Measurements from ENCODE around the gene BMP3. TPM values are rescaled to one million over a fixed set of nuclear protein-coding genes. Genes with fewer than 3 reads are reported as not detected.

The BMP3 gene
- total and polyA plus RNA-seq, 7 experiments from 2014 or later, result not detected

- no peaks in the 10 kb centered on the region for H3K4me1 Mint-ChIP-seq
- intact Hi-C loops (cut with micrococcal nuclease), result no loop called here
- H3K4me3 Mint-ChIP-seq, result no peak overlapping the region
- no peaks in the 10 kb centered on the region for H3K27me3 ChIP-seq (ENCODE audit: control insufficient read depth in 2 of 2, insufficient read depth in 2 of 2, low read length in 2 of 2)
- no peak overlapping the region for H3K4me3 ChIP-seq (ENCODE audit: low read length)
- H3K36me3 ChIP-seq (ENCODE audit: control insufficient read depth in 2 of 3, insufficient read depth in 3 of 3, low read length in 3 of 3), result no peaks in the 10 kb centered on the region
- no peaks in the 10 kb centered on the region for H3K4me1 ChIP-seq (ENCODE audit: control insufficient read depth in 2 of 2, insufficient read depth in 2 of 2, low read length in 2 of 2)
- DNase-seq (no peak), ATAC-seq (no peak)
- H3K27ac ChIP-seq (ENCODE audit: low read depth, low read length), result no peak overlapping the region
- no peaks in the 10 kb centered on the region for H3K36me3 Mint-ChIP-seq
- no peak overlapping the region for H3K27ac Mint-ChIP-seq
- CTCF ChIA-PET, result interaction anchor here (0.6 to 8.8 kb wide), 9 partner anchors 40 to 713 kb away, joined by 3 to 70 read pairs (median 4); no protein-coding TSS in a partner anchor
- POLR2A ChIA-PET, result no interaction called here
- no peaks in the 10 kb centered on the region for H3K9me3 ChIP-seq (ENCODE audit: control insufficient read depth in 2 of 3, low read length in 3 of 3)
- peaks cover 5 to 28% (median 24%) of the 10 kb centered on the region in 5 donors for H3K27me3 Mint-ChIP-seq
- peaks cover 0 to 2% (median 0%) of the 10 kb centered on the region in 11 donors for H3K9me3 Mint-ChIP-seq
These were observed 9.0 kb downstream of the BMP3 start for GRCh38 chr4:81039351-81039972.

- Mint-ChIP-seq H3K9me3 (peaks cover 0 to 2% (median 0%) of the 10 kb centered on the region in 11 donors), H3K27me3 (peaks cover 10 to 28% (median 20%) of the 10 kb centered on the region in 5 donors), H3K4me3 (no peak overlapping the region), H3K36me3 (no peaks in the 10 kb centered on the region), H3K4me1 (no peaks in the 10 kb centered on the region), H3K27ac (no peak overlapping the region)
- Histone ChIP-seq H3K27me3 (ENCODE audit: control insufficient read depth in 2 of 2, insufficient read depth in 2 of 2, low read length in 2 of 2) (no peaks in the 10 kb centered on the region), H3K36me3 (ENCODE audit: control insufficient read depth in 2 of 3, insufficient read depth in 3 of 3, low read length in 3 of 3) (no peaks in the 10 kb centered on the region), H3K9me3 (ENCODE audit: control insufficient read depth in 2 of 3, low read length in 3 of 3) (no peaks in the 10 kb centered on the region), H3K27ac (ENCODE audit: low read depth, low read length) (no peak overlapping the region), H3K4me3 (ENCODE audit: low read length) (no peak overlapping the region), H3K4me1 (ENCODE audit: control insufficient read depth in 2 of 2, insufficient read depth in 2 of 2, low read length in 2 of 2) (no peaks in the 10 kb centered on the region)
- DNase-seq, result peak in 6 of 9 donors; percentile 26 to 54 (median 52)
- POLR2A ChIA-PET, result no interaction called here
- peak; percentile 47 for ATAC-seq
- intact Hi-C loops (cut with micrococcal nuclease), result loop anchor here (1.0 to 2.0 kb wide), 5 partner anchors 50 to 819 kb away; no protein-coding TSS in a partner anchor
- CTCF ChIA-PET, result interaction anchor here (0.6 to 8.8 kb wide), 9 partner anchors 40 to 714 kb away, joined by 3 to 70 read pairs (median 4); no protein-coding TSS in a partner anchor
These were observed 9.6 kb downstream of the BMP3 start for GRCh38 chr4:81040012-81040659.

GRCh38 chr4:81042578-81043365 is 12.3 kb downstream of the BMP3 start:
- CTCF ChIA-PET, result interaction anchor here (0.6 to 8.8 kb wide), 5 partner anchors 53 to 720 kb away, joined by 4 to 70 read pairs (median 4); no protein-coding TSS in a partner anchor
- POLR2A ChIA-PET, result no interaction called here
- Mint-ChIP-seq H3K4me1 (no peaks in the 10 kb centered on the region), H3K4me3 (no peak overlapping the region), H3K27ac (no peak overlapping the region), H3K27me3 (peaks cover 18 to 41% (median 32%) of the 10 kb centered on the region in 5 donors), H3K9me3 (peaks cover 0 to 2% (median 0%) of the 10 kb centered on the region in 11 donors), H3K36me3 (no peaks in the 10 kb centered on the region)
- Histone ChIP-seq H3K4me3 (ENCODE audit: low read length) (no peak overlapping the region), H3K27ac (ENCODE audit: low read depth, low read length) (no peak overlapping the region), H3K4me1 (ENCODE audit: control insufficient read depth in 2 of 2, insufficient read depth in 2 of 2, low read length in 2 of 2) (no peaks in the 10 kb centered on the region), H3K36me3 (ENCODE audit: control insufficient read depth in 2 of 3, insufficient read depth in 3 of 3, low read length in 3 of 3) (no peaks in the 10 kb centered on the region), H3K27me3 (ENCODE audit: control insufficient read depth in 2 of 2, insufficient read depth in 2 of 2, low read length in 2 of 2) (peaks cover 0 to 3% of the 10 kb centered on the region in 2 donors), H3K9me3 (ENCODE audit: control insufficient read depth in 2 of 3, low read length in 3 of 3) (no peaks in the 10 kb centered on the region)
- intact Hi-C loops (cut with micrococcal nuclease), result no loop called here
- DNase-seq (no peak), ATAC-seq (no peak)

GRCh38 chr4:81049330-81049729 is 18.8 kb downstream of the BMP3 start:
- no peak overlapping the region for H3K4me3 ChIP-seq (ENCODE audit: low read length)
- no peaks in the 10 kb centered on the region for H3K4me1 ChIP-seq (ENCODE audit: control insufficient read depth in 2 of 2, insufficient read depth in 2 of 2, low read length in 2 of 2)
- no peak overlapping the region for H3K4me3 Mint-ChIP-seq
- H3K9me3 Mint-ChIP-seq, result no peaks in the 10 kb centered on the region
- H3K36me3 Mint-ChIP-seq, result no peaks in the 10 kb centered on the region
- ChIA-PET CTCF (interaction anchor here (0.8 to 1.7 kb wide), 3 partner anchors 59 to 692 kb away, joined by 3 to 6 read pairs (median 5); no protein-coding TSS in a partner anchor), POLR2A (no interaction called here)
- intact Hi-C loops (cut with micrococcal nuclease), result no loop called here
- H3K27ac ChIP-seq (ENCODE audit: low read depth, low read length), result no peak overlapping the region
- H3K27me3 ChIP-seq (ENCODE audit: control insufficient read depth in 2 of 2, insufficient read depth in 2 of 2, low read length in 2 of 2), result peaks cover 0 to 3% of the 10 kb centered on the region in 2 donors
- no peaks in the 10 kb centered on the region for H3K4me1 Mint-ChIP-seq
- H3K36me3 ChIP-seq (ENCODE audit: control insufficient read depth in 2 of 3, insufficient read depth in 3 of 3, low read length in 3 of 3), result no peaks in the 10 kb centered on the region
- H3K27me3 Mint-ChIP-seq, result peaks cover 11 to 32% (median 19%) of the 10 kb centered on the region in 5 donors
- H3K27ac Mint-ChIP-seq, result no peak overlapping the region
- ATAC-seq (no peak), DNase-seq (no peak)
- no peaks in the 10 kb centered on the region for H3K9me3 ChIP-seq (ENCODE audit: control insufficient read depth in 2 of 3, low read length in 3 of 3)

GRCh38 chr4:81049907-81050306 is 19.4 kb downstream of the BMP3 start:
- H3K9me3 ChIP-seq (ENCODE audit: control insufficient read depth in 2 of 3, low read length in 3 of 3), result no peaks in the 10 kb centered on the region
- H3K4me3 ChIP-seq (ENCODE audit: low read length), result no peak overlapping the region
- DNase-seq, result no peak
- no peak for ATAC-seq
- no peaks in the 10 kb centered on the region for H3K9me3 Mint-ChIP-seq
- no peaks in the 10 kb centered on the region for H3K4me1 Mint-ChIP-seq
- H3K36me3 ChIP-seq (ENCODE audit: control insufficient read depth in 2 of 3, insufficient read depth in 3 of 3, low read length in 3 of 3), result no peaks in the 10 kb centered on the region
- H3K27ac Mint-ChIP-seq, result no peak overlapping the region
- no peak overlapping the region for H3K27ac ChIP-seq (ENCODE audit: low read depth, low read length)
- no peaks in the 10 kb centered on the region for H3K36me3 Mint-ChIP-seq
- H3K27me3 ChIP-seq (ENCODE audit: control insufficient read depth in 2 of 2, insufficient read depth in 2 of 2, low read length in 2 of 2), result peaks cover 0 to 3% of the 10 kb centered on the region in 2 donors
- ChIA-PET POLR2A (no interaction called here), CTCF (interaction anchor here (1.7 kb wide), 1 partner anchor 692 kb away, joined by 5 read pairs; no protein-coding TSS in a partner anchor)
- no peaks in the 10 kb centered on the region for H3K4me1 ChIP-seq (ENCODE audit: control insufficient read depth in 2 of 2, insufficient read depth in 2 of 2, low read length in 2 of 2)
- peaks cover 12 to 33% (median 25%) of the 10 kb centered on the region in 5 donors for H3K27me3 Mint-ChIP-seq
- H3K4me3 Mint-ChIP-seq, result no peak overlapping the region
- intact Hi-C loops (cut with micrococcal nuclease), result loop anchor here in 1 of 2 donors (5.0 to 10.0 kb wide), 2 partner anchors 848 to 1135 kb away; no protein-coding TSS in a partner anchor
